HepG2 (cell line): ENCODE results near the gene ZNF443. TPM values are rescaled to one million over a fixed set of nuclear protein-coding genes. Genes with fewer than 3 reads are reported as not detected.

Experiments used
- CBX2 ChIP-seq, 2 experiments: fragments of 200-600 bp in 1 of 2; sonication (generic); formaldehyde crosslinking in 1 of 2; IDR thresholded peaks; 2 replicates each; pipeline versions ENCODE4 v1.7.0 to v1.8.1; 2018 to 2022; ENCODE audit warnings: low read depth in 2 of 2, low read length in 1 of 2, mild to moderate bottlenecking in 1 of 2, missing genetic modification reagents in 1 of 2
- CSRNP1 ChIP-seq: sonication (generic); formaldehyde crosslinking; IDR thresholded peaks from 2 replicates; pipeline ENCODE4 v1.8.1; 2023; ENCODE audit warnings: mild to moderate bottlenecking, missing genetic modification reagents
- GRHL1 ChIP-seq: sonication (generic); formaldehyde crosslinking; conservative IDR thresholded peaks from 2 replicates; pipeline ENCODE4 v1.8.0; 2022; ENCODE audit warnings: missing genetic modification reagents
- JUND ChIP-seq: sonication (generic); formaldehyde crosslinking; IDR thresholded peaks from 2 replicates; pipeline ENCODE4 v1.8.0; 2022; ENCODE audit warnings: mild to moderate bottlenecking, missing genetic modification reagents
- NAIF1 ChIP-seq: sonication (generic); formaldehyde crosslinking; IDR thresholded peaks from 2 replicates; pipeline ENCODE4 v1.5.0; 2020; ENCODE audit warnings: mild to moderate bottlenecking, missing genetic modification reagents, borderline replicate concordance
- PBX2 ChIP-seq: IDR thresholded peaks from 2 replicates; pipeline ENCODE4 v1.6.1; 2016; ENCODE audit warnings: control low read depth
- PRDM4 ChIP-seq: sonication (generic); formaldehyde crosslinking; IDR thresholded peaks from 2 replicates; pipeline ENCODE4 v1.9.0; 2021; ENCODE audit warnings: missing genetic modification reagents, borderline replicate concordance
- REPIN1 ChIP-seq: sonication (generic); formaldehyde crosslinking; IDR thresholded peaks from 2 replicates; pipeline ENCODE4 v1.8.0; 2022; ENCODE audit warnings: missing genetic modification reagents, low read depth, mild to moderate bottlenecking, borderline replicate concordance
- THAP8 ChIP-seq: sonication (generic); formaldehyde crosslinking; IDR thresholded peaks from 2 replicates; pipeline ENCODE4 v1.5.1; 2020; ENCODE audit warnings: missing genetic modification reagents, mild to moderate bottlenecking, borderline replicate concordance
- ZBTB8A ChIP-seq: sonication (generic); formaldehyde crosslinking; IDR thresholded peaks from 2 replicates; pipeline ENCODE4 v1.4.0; 2020; ENCODE audit warnings: mild to moderate bottlenecking, low read depth, missing genetic modification reagents, borderline replicate concordance
- ZNF160 ChIP-seq: sonication (generic); formaldehyde crosslinking; IDR thresholded peaks from 2 replicates; pipeline ENCODE4 v1.8.0; 2022; ENCODE audit warnings: mild to moderate bottlenecking, inconsistent platforms, missing genetic modification reagents
- ZNF180 ChIP-seq: sonication (generic); formaldehyde crosslinking; IDR thresholded peaks from 2 replicates; pipeline ENCODE4 v1.4.0; 2020; ENCODE audit warnings: low read depth, missing genetic modification reagents, borderline replicate concordance
- ZNF567 ChIP-seq: sonication (generic); formaldehyde crosslinking; IDR thresholded peaks from 2 replicates; pipeline ENCODE4 v1.8.1; 2023; ENCODE audit warnings: mild to moderate bottlenecking, missing genetic modification reagents, borderline replicate concordance
- ZNF598 ChIP-seq: sonication (generic); formaldehyde crosslinking; IDR thresholded peaks from 2 replicates; pipeline ENCODE4 v1.5.1; 2020; ENCODE audit warnings: mild to moderate bottlenecking, missing genetic modification reagents, borderline replicate concordance
- ZNF782 ChIP-seq: sonication (generic); formaldehyde crosslinking; IDR thresholded peaks from 2 replicates; pipeline ENCODE4 v1.4.0; 2020; ENCODE audit warnings: missing genetic modification reagents, mild to moderate bottlenecking, borderline replicate concordance
- polyA plus RNA-seq, 8 experiments: library from polyadenylated mRNA; depleted of rRNA in 3 of 8; stranded (reverse) in 7 of 8; unstranded in 1 of 8; fragments of >200 nt; fragmentation: Illumina TruSeq in 4 of 8; extraction: Trizol in 4 of 8; gene quantifications; 2 replicates each; pipeline versions ENCODE4 v1.2.1 to v1.2.3, GENCODE V29; 2011 to 2016; ENCODE audit warnings: low read depth in 4 of 8, missing spikeins in 1 of 8, mixed read lengths in 1 of 8; ENCODE audit not compliant: insufficient read depth in 1 of 8
- total RNA-seq, 5 experiments: library from RNA; depleted of rRNA; stranded (reverse); fragments of >200 nt; fragmentation: Illumina TruSeq; extraction: Trizol; gene quantifications; 2 replicates each; pipeline ENCODE4 v1.2.3, GENCODE V29; 2016; ENCODE audit warnings: low read depth in 1 of 5
- TF ChIP-seq, protein P1 (sequence below): sonication (generic); formaldehyde crosslinking; IDR thresholded peaks from 2 replicates; pipeline ENCODE4; 2020; ENCODE audit warnings: missing genetic modification reagents, mild to moderate bottlenecking, borderline replicate concordance

ZNF443 gene
- total and polyA plus RNA-seq, 2 of the 13 experiments (the other 11 are each of a cell fraction or from before 2014, with no cell fraction given): 3.6 to 19.0 TPM

DNA sequence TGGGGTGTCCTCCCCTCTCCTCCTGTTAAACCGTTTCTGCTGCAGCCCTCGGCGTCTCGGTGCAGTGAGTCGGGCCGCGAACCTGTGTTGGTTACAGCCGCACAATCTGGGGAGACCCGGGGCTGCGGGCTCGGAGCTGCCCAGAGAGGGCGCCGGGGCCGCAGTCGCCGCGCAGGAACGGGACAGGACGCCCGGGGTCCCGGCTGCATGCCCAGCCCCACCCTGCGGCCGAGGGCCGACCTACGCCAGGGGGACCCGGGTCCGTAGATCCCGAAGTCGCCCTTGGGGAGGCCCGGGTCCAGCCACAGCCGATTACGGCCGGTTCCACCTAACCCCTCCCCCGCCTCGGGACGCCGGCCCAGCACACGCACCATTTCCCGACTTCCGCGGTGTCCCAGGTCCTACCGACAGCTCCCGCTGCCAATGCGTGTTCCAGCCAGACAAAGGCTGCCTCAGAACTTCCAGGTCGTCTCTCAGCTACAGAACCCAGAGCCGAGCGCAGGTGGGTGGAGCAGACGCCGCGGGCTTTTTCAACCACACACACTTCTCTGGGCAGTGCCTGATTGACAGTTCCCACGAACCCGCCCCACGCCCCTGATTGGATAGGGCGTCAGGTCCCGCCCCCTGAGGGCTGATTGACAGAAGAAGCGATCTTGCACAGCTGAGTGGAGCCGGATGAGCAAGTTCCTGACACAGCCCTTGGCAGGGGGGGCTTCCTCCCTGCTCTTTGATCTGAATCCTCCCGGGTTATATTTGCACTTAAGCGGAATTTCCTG, at the start of gene ZNF443 (continued):
- TF ChIP-seq GRHL1 (no peak), ZNF782 (CRISPR knock-in tag) (no peak), NAIF1 (CRISPR knock-in tag) (no peak), PBX2 (CRISPR knock-in tag) (peak; percentile 92), PRDM4 (CRISPR knock-in tag) (no peak), THAP8 (CRISPR knock-in tag) (0 out of 2 replicates have a peak, but pooled peaks have one; percentile 43), CBX2 (IDR thresholded peaks at IDR 0.05; ENCODE audit: low read depth, low read length) (no peak), CBX2 (CRISPR knock-in tag; IDR thresholded peaks at IDR 0.05; ENCODE audit: low read depth) (no peak), ZNF160 (CRISPR knock-in tag) (peak; percentile 62; the same call in 1 of the 2 replicates), ZNF567 (CRISPR knock-in tag) (no peak), CSRNP1 (CRISPR knock-in tag) (peak; percentile 22; the same call in 1 of the 2 replicates), REPIN1 (CRISPR knock-in tag) (no peak), JUND (CRISPR knock-in tag) (no peak), ZNF598 (CRISPR knock-in tag) (no peak), ZNF180 (no peak), ZBTB8A (CRISPR knock-in tag) (no peak)
- TF ChIP-seq, protein P1, sequence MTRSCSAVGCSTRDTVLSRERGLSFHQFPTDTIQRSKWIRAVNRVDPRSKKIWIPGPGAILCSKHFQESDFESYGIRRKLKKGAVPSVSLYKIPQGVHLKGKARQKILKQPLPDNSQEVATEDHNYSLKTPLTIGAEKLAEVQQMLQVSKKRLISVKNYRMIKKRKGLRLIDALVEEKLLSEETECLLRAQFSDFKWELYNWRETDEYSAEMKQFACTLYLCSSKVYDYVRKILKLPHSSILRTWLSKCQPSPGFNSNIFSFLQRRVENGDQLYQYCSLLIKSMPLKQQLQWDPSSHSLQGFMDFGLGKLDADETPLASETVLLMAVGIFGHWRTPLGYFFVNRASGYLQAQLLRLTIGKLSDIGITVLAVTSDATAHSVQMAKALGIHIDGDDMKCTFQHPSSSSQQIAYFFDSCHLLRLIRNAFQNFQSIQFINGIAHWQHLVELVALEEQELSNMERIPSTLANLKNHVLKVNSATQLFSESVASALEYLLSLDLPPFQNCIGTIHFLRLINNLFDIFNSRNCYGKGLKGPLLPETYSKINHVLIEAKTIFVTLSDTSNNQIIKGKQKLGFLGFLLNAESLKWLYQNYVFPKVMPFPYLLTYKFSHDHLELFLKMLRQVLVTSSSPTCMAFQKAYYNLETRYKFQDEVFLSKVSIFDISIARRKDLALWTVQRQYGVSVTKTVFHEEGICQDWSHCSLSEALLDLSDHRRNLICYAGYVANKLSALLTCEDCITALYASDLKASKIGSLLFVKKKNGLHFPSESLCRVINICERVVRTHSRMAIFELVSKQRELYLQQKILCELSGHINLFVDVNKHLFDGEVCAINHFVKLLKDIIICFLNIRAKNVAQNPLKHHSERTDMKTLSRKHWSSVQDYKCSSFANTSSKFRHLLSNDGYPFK (CRISPR knock-in tag): no peak
